Gastroesophageal sphincter (tissue), 4 donors: Measurements from ENCODE around the gene CADPS2. TPM values are rescaled to one million over a fixed set of nuclear protein-coding genes. Genes with fewer than 3 reads are reported as not detected.

Experiments
- ATAC-seq: fragments of 150-250 bp; one replicate; pipeline ENCODE4 v1.9.1; 2016; ENCODE audit warnings: mild to moderate bottlenecking, moderate library complexity
- H3K27ac ChIP-seq, 4 donors: fragments of 200-600 bp; sonication (generic) in 3 of 4; 1 replicate in 3 of 4; 2 replicates in 1 of 4; pipeline ENCODE4 v1.5.1; 2016 to 2019
- H3K27me3 ChIP-seq: fragments of 200-600 bp; sonication (generic); one replicate; pipeline ENCODE4 v1.5.1; 2019
- H3K36me3 ChIP-seq, 2 donors: fragments of 200-600 bp; sonication (generic); one replicate each; pipeline ENCODE4 v1.5.1; 2019; ENCODE audit warnings: control low read depth in 1 of 2
- H3K4me1 ChIP-seq, 3 donors: fragments of 200-600 bp; sonication (generic); 1 replicate in 2 of 3; 2 replicates in 1 of 3; pipeline ENCODE4 v1.5.1; 2016 to 2019; ENCODE audit warnings: control low read depth in 2 of 3
- H3K4me3 ChIP-seq, 2 donors: fragments of 200-600 bp; sonication (generic); one replicate each; pipeline ENCODE4 v1.5.1; 2019; ENCODE audit warnings: mild to moderate bottlenecking in 1 of 2, moderate library complexity in 1 of 2
- H3K9me3 ChIP-seq, 3 donors: fragments of 200-600 bp; sonication (generic); one replicate each; pipeline ENCODE4 v1.5.1; 2017 to 2019; ENCODE audit warnings: control low read depth in 2 of 3
- CTCF ChIP-seq, 4 experiments: fragments of 200-600 bp in 2 of 4; fragments of 450-650 bp in 2 of 4; sonication (generic) in 1 of 4; IDR thresholded peaks; one replicate each; pipeline ENCODE4 v1.5.1; 2017 to 2019; ENCODE audit warnings: antibody characterized with exemption in 4 of 4, mild to moderate bottlenecking in 2 of 4, moderate library complexity in 2 of 4
- EP300 ChIP-seq: sonication (generic); formaldehyde crosslinking; IDR thresholded peaks from one replicate; pipeline ENCODE4 v1.6.1; 2017; ENCODE audit warnings: antibody characterized with exemption, mild to moderate bottlenecking
- POLR2A ChIP-seq, 2 donors: fragments of 450-650 bp; IDR thresholded peaks; one replicate each; pipeline ENCODE4 v1.6.1; 2017; ENCODE audit warnings: antibody characterized with exemption in 2 of 2, mild to moderate bottlenecking in 2 of 2, moderate library complexity in 1 of 2
- POLR2AphosphoS5 ChIP-seq: sonication (generic); formaldehyde crosslinking; IDR thresholded peaks from one replicate; pipeline ENCODE4 v1.6.1; 2017; ENCODE audit warnings: antibody characterized with exemption
- WGBS, 2 donors: methylation state at CpG; one replicate each; pipeline ENCODE4 v1.1.5; 2018; ENCODE audit warnings: low coverage in 1 of 2; 5-methylcytosine and 5-hydroxymethylcytosine counted together
- total RNA-seq, 4 donors: library from RNA; depleted of rRNA; stranded (reverse); fragments of >200 nt; gene quantifications; one replicate each; pipeline ENCODE4 v1.1.0, GENCODE V29; 2016

CADPS2 gene
- total RNA-seq, 4 donors from 2014 or later: 20.3 to 205 (median 138) TPM

- Histone ChIP-seq H3K36me3 (no peaks in the 10 kb centered on the region), H3K27ac (no peak overlapping the region), H3K9me3 (no peaks in the 10 kb centered on the region), H3K4me3 (no peak overlapping the region), H3K4me1 (peaks cover 0 to 7% (median 0%) of the 10 kb centered on the region in 3 donors), H3K27me3 (no peaks in the 10 kb centered on the region)
- TF ChIP-seq POLR2A (IDR thresholded peaks at IDR 0.05) (no peak), CTCF (IDR thresholded peaks at IDR 0.05) (no peak), EP300 (no peak), POLR2AphosphoS5 (no peak)
- ATAC-seq: no peak
- 13 to 34% methylated on average over 1 to 2 of the region's 2 CpGs for WGBS, 2 donors
Observed at GRCh38 chr7:122658856-122659255, 227.4 kb downstream of the CADPS2 start.

- 82 to 96% methylated on average over 4 to 5 of the region's 5 CpGs for WGBS, 2 donors
- no peak for TF ChIP-seq POLR2A (IDR thresholded peaks at IDR 0.05)
- no peak for TF ChIP-seq CTCF (IDR thresholded peaks at IDR 0.05)
- TF ChIP-seq POLR2AphosphoS5: no peak
- no peak for TF ChIP-seq EP300
Observed at GRCh38 chr7:122653685-122654084, 232.6 kb downstream of the CADPS2 start.

GRCh38 chr7:122652876-122653275 is 233.4 kb downstream of the CADPS2 start:
- WGBS, 2 donors: 36 to 41% methylated on average over 4 of the region's 4 CpGs
- no peak for ATAC-seq
- TF ChIP-seq EP300 (no peak), CTCF (IDR thresholded peaks at IDR 0.05) (no peak), POLR2AphosphoS5 (no peak), POLR2A (IDR thresholded peaks at IDR 0.05) (no peak)

More at GRCh38 chr7:122653685-122654084, 232.6 kb downstream of the CADPS2 start:
- no peak for ATAC-seq
- Histone ChIP-seq H3K27me3 (no peaks in the 10 kb centered on the region), H3K4me3 (no peak overlapping the region), H3K9me3 (no peaks in the 10 kb centered on the region), H3K36me3 (no peaks in the 10 kb centered on the region), H3K27ac (no peak overlapping the region), H3K4me1 (no peaks in the 10 kb centered on the region)

GRCh38 chr7:122651451-122651850 is 234.8 kb downstream of the CADPS2 start:
- Histone ChIP-seq H3K27me3 (no peaks in the 10 kb centered on the region), H3K9me3 (no peaks in the 10 kb centered on the region), H3K36me3 (no peaks in the 10 kb centered on the region), H3K4me3 (no peak overlapping the region), H3K4me1 (no peaks in the 10 kb centered on the region), H3K27ac (no peak overlapping the region)
- WGBS, 2 donors: 27 to 57% methylated on average over 2 of the region's 2 CpGs
- TF ChIP-seq CTCF (IDR thresholded peaks at IDR 0.05): no peak
- TF ChIP-seq POLR2AphosphoS5: no peak
- no peak for TF ChIP-seq EP300
- no peak for TF ChIP-seq POLR2A (IDR thresholded peaks at IDR 0.05)
- ATAC-seq: no peak

More at GRCh38 chr7:122652876-122653275, 233.4 kb downstream of the CADPS2 start:
- Histone ChIP-seq H3K27ac (no peak overlapping the region), H3K9me3 (no peaks in the 10 kb centered on the region), H3K4me1 (no peaks in the 10 kb centered on the region), H3K4me3 (no peak overlapping the region), H3K27me3 (no peaks in the 10 kb centered on the region), H3K36me3 (no peaks in the 10 kb centered on the region)

GRCh38 chr7:122643250-122643649 is 243.0 kb downstream of the CADPS2 start:
- Histone ChIP-seq H3K36me3 (no peaks in the 10 kb centered on the region), H3K27me3 (no peaks in the 10 kb centered on the region), H3K27ac (no peak overlapping the region), H3K4me1 (no peaks in the 10 kb centered on the region), H3K9me3 (no peaks in the 10 kb centered on the region), H3K4me3 (no peak overlapping the region)
- TF ChIP-seq EP300: no peak
- TF ChIP-seq POLR2AphosphoS5: no peak
- no peak for TF ChIP-seq POLR2A (IDR thresholded peaks at IDR 0.05)
- TF ChIP-seq CTCF (IDR thresholded peaks at IDR 0.05): no peak
- no peak for ATAC-seq
- WGBS, 2 donors: 46% methylated on average over 1 of the region's 1 CpG; no CpG with 5 or more reads in 1 of the 2 donors
